Stimulated activated effector memory CD8-positive, alpha-beta T cell treated with anti-CD3 and anti-CD28 coated beads, Interleukin-12 subunit alpha, Interleukin-12 subunit beta, amount 100 ng/mL, for 72 hours (primary cell): ENCODE data around the gene DEPP1.

Experiments used
- ATAC-seq: fragments of 150-1000 bp; cut with Tn5 transposase; 2 replicates; pipeline ENCODE4 v1.10.0; 2021
- DNase-seq, 2 donors: peaks; one replicate each; pipeline ENCODE4 v3.0.0; 2021 to 2022; ENCODE audit warnings: low spot score in 2 of 2
- H3K27ac Mint-ChIP-seq: one replicate; pipeline ENCODE4 v1.8.0; 2022; ENCODE audit warnings: mild to moderate bottlenecking, mixed read lengths
- H3K36me3 Mint-ChIP-seq: one replicate; pipeline ENCODE4 v1.8.0; 2022; ENCODE audit warnings: mild to moderate bottlenecking, mixed read lengths
- H3K4me1 Mint-ChIP-seq: one replicate; pipeline ENCODE4 v1.8.0; 2022; ENCODE audit warnings: mixed read lengths
- H3K4me3 Mint-ChIP-seq: one replicate; pipeline ENCODE4 v1.8.0; 2022; ENCODE audit warnings: mild to moderate bottlenecking, mixed read lengths
- H3K9me3 Mint-ChIP-seq: one replicate; pipeline ENCODE4 v1.8.0; 2022; ENCODE audit warnings: mixed read lengths

The DEPP1 gene

DNA sequence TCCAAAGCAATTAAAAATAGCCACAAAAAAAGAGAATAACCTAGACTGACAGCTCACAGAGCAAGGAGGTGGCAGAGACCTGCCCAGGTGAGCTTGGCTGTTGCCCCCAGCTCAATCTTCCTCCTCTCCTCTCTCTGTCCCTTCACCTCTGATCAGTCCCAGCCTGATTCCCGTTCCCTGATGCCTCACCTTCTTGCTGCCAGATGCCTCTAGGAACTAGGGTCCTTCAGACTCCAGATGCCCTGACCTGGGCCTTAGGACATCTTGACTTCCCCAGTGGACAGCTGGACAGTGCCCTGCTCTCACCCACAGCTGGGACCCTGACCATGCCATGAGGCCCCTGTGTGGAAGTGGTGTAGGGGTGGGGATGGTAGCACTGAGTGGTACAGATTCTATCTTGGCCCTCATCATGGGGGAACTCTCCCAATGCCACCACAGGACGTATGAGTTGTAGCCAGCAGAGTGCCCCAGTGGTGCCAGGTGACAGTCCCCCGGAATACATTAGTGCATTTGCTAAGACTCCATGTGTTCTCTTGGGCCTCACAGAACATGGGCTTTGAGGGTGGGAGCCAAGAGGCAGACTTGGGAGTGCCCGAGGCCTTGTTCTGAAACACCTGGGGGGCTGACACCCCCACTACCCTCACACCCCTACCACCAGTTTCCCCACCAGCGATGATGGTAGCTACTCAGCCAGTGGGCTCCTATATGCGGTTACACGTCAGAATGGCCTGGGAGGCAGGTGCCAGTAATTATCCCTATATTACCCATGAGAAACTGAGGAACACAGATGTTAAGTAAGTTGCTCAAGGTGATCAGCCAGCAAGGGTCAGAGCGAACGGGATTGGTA, 2.0 kb downstream of the DEPP1 start:
- no peak for ATAC-seq
- H3K9me3 Mint-ChIP-seq, result no peaks in the 10 kb centered on the region
- peak overlapping the region; percentile 58 for H3K27ac Mint-ChIP-seq
- peaks cover 8% of the 10 kb centered on the region for H3K4me1 Mint-ChIP-seq
- no peak overlapping the region for H3K4me3 Mint-ChIP-seq
- H3K36me3 Mint-ChIP-seq, result no peaks in the 10 kb centered on the region
- no peak for DNase-seq

DNA sequence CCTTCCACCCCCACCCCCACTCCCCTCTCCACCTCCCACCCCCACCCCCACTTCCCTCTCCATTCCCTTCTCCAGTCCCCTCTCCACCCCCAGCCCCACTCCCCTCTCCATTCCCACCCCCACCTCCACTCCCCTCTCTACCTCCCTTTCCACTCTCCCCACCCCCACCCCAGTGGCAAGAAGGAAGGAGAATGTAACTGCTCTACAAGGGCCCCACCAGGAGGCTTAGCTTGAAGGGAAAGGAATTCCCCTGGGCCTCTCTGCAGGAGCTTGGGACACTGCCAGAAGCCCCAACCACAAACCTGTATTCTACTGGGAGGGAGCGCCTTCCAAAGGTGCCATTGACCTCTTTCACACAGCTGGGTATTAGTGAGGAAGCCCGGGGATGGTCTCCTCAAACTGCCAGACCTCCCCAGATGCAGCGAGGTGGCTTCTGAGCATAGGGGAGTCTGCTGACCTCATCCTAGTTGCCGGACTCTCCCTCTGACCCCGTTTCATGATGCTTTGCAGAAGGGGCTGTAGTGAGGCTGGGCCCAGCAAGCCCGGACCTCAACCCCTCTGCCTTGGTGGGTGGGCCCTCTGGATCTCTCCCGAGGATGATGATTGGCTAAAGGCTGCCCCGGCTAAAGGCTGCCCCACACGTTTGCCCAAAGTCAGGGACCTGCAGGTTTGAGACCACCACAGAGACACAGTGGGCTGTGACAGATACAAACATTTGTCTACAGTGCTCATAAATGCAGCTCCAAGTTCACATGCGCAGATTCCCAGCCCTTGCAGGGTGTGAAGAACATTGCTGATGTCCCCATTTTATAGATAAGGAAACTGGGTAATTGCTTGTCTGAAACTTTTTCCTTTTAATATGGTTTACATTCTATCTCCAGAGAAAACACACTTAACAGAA, 2.9 kb downstream of the DEPP1 start:
- Mint-ChIP-seq H3K4me1 (peaks cover 8% of the 10 kb centered on the region), H3K36me3 (no peaks in the 10 kb centered on the region), H3K9me3 (no peaks in the 10 kb centered on the region), H3K4me3 (peak overlapping the region; percentile 57), H3K27ac (no peak overlapping the region)
- DNase-seq, result no peak
- no peak for ATAC-seq

DNA sequence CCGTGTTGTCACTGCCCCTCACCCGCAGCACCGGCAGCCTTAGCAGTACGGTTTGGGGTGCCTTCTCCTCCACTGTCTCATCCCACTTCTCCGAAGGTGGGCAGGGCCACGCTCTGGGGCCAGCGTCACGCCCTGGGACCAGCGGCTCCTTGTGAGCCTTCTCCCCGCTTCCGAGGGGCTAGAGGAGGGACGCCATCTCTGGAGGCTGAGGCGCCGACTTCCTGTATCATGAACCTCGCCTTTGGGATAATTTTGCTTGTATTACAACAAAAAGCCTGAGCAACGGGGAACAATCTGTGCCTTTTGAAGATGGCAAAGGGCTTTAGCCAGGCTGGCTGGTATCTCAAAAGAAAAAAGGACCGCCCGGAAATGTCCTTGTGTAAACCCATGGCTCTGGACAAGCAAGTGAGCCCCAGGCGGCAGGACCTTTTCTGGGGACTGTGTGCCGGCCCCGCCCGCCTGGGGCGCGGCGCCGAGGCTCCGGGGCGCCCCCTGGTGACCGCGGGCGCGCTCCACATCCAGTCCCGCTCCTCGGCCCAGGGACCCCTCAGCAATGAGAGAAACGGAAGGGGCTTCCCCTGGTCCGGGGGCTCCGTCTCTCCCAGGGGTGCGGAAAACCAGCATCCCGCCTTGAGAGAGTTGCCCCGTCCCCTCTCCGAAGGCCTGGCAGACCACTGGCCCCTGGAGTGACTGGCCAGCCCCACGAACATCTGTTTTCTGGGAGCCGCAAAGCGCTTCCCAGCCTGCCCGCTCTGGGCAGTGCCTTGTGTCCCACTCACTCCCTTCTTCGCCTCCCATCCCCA, 3.8 kb downstream of the DEPP1 start:
- ATAC-seq (peak; percentile 91), DNase-seq (peak; percentile 77 to 88)
- Mint-ChIP-seq H3K9me3 (no peaks in the 10 kb centered on the region), H3K36me3 (no peaks in the 10 kb centered on the region), H3K4me1 (peaks cover 10% of the 10 kb centered on the region), H3K27ac (peak overlapping the region; percentile 52), H3K4me3 (peak overlapping the region; percentile 57)

DNA sequence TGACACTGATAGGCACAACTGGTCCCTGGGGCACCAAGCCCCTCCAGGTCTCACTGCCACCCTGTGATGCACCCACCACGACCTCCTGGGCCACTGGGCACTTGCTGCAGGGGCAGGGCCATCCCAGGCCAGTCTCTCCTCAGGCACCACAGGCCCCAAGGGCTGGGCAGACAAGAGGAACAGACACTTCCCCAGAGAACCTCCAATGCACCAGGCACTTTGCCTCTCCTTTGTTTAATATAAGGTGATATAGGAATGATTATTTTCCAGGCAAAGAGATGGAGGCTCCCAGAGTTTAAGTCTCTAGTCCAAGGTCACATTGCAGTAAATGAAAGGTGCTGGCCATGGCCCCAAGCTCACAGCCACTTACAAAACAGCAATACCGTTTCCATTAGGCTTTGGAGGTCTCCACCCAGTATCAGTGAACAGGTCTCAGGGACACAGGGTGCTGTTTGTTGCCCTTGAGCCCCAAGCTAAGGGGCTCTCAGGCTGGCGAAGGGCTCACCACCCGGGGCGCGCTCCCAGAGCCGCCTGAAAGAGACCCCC, 4.5 kb downstream of the DEPP1 start:
- Mint-ChIP-seq H3K36me3 (no peaks in the 10 kb centered on the region), H3K4me3 (peak overlapping the region; percentile 57), H3K9me3 (no peaks in the 10 kb centered on the region), H3K4me1 (peaks cover 17% of the 10 kb centered on the region), H3K27ac (peak overlapping the region; percentile 52)
- ATAC-seq (no peak), DNase-seq (no peak)

DNA sequence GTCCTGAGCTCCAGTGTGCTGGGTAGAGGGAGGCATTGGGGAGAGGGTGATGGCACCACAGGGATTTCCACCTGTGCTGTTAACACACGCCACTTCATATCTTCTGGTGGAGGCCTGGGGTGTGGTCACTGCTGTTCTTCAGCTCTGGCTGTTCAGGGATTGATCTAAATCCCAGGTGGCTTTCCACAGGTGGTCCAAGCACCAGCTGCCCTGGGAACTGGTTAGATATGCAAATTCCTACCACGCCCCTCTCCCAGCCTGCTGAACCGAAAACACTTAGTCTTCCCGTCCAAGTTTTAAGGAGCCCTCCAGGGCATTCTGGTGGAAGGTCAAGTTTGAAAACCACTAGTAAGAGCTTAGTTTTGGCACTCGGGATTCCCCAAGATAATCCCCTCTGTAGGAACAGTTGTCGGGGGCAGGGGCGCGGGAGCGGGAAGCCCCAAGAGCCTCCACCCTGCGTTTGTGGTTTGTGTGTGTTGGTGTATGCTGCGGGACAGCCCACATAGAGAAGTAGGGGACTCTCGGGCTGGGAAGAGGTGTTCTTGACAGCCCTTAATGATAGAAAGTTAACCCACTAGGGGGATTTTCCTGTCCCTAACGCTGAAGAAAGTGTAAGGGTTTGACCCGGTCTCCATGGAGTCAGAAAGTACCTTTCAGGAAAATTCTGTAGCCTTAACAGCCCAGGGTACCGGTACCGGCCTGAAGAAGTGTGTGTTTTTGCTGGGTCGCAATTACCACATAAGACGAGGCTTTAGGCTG, 5.1 kb downstream of the DEPP1 start:
- H3K36me3 Mint-ChIP-seq, result no peaks in the 10 kb centered on the region
- peak overlapping the region; percentile 57 for H3K4me3 Mint-ChIP-seq
- DNase-seq (no peak), ATAC-seq (no peak)
- no peaks in the 10 kb centered on the region for H3K9me3 Mint-ChIP-seq
- H3K4me1 Mint-ChIP-seq, result peaks cover 24% of the 10 kb centered on the region
- H3K27ac Mint-ChIP-seq, result peak overlapping the region; percentile 52

DNA sequence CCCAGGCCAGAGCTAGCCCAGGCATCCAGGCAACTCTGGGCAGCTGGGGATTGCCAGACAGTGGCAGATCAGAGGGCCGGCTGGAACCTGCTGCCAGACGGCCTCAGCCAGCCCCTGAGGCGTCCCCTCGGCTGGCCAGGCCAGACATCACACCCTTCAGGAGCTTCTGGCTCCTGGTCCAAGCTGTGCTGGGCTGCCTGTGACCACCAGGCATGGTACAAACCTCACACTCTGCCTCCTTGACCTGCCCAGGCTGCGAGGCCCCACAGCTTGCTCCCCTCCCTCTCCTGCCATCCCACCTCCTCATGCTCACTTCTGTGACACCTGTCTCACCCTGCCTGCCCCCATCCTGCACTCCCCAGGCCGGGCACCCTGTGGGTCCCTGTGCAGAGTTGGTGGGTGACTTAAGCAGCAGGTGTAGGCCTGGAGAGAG, 5.7 kb downstream of the DEPP1 start:
- peaks cover 30% of the 10 kb centered on the region for H3K4me1 Mint-ChIP-seq
- H3K36me3 Mint-ChIP-seq, result no peaks in the 10 kb centered on the region
- H3K27ac Mint-ChIP-seq, result no peak overlapping the region
- DNase-seq (no peak), ATAC-seq (no peak)
- H3K9me3 Mint-ChIP-seq, result no peaks in the 10 kb centered on the region
- no peak overlapping the region for H3K4me3 Mint-ChIP-seq

DNA sequence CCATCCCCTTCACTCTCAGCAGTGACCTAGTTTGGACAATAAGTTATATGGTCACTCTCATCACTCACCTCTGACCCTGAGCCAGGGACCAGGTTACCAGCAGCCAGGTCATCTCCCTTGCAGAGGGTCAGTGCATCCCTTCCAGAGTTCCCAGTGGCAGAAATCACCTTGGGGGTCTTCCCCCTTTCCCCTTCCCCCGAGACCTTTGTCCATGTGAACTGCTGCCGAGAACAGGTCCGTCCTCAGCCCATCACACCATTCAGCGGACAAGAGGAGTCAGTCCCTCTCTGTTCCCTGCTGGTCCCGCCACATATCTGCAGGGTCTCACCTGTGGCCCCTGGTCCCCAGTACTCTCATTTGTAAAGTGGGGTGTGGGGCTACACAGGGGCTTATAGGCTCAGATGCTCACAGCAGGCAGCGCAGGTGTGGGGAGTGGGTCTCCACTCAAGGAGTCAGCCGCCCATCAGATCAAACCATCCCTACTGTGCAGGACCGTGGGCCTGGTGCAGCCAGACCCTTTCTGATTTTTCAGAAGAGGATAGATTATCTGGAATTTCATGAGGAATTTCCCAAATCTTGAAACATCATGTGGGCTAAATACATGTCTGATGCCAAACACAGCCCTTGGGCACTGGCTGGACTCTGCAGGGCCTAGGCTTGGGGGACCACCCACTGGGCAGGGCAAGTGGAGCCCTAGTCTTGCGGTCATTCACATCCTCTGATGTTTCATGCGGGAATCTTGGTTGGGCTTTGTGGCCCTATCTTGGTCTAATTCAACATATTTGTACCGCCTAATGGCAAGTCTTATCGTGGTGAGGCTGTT, 6.5 kb downstream of the DEPP1 start:
- Mint-ChIP-seq H3K4me1 (peaks cover 37% of the 10 kb centered on the region), H3K9me3 (no peaks in the 10 kb centered on the region), H3K4me3 (no peak overlapping the region), H3K36me3 (no peaks in the 10 kb centered on the region), H3K27ac (no peak overlapping the region)
- no peak for ATAC-seq
- no peak for DNase-seq

DNA sequence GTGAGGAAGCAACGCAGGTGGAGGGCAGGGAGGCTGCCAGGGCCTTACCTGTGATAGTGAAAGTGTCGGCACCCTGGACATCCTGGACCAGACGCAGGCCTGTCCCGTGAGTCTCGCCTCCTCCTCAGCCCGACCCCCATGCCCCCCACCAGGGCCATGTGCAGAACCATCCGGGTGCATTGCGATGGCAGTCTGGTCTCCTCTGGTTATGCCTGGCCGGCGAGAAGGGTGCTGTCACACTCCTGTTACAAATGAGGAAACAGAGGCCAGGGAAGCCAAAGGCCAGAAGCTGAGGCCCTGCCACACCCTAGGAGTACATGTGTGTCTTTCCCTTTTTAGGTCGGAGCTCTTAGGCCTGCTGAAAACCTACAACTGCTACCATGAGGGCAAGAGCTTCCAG, 7.2 kb downstream of the DEPP1 start:
- Mint-ChIP-seq H3K4me3 (no peak overlapping the region), H3K4me1 (peaks cover 38% of the 10 kb centered on the region), H3K9me3 (no peaks in the 10 kb centered on the region), H3K27ac (no peak overlapping the region), H3K36me3 (no peaks in the 10 kb centered on the region)
- ATAC-seq, result no peak
- no peak for DNase-seq

DNA sequence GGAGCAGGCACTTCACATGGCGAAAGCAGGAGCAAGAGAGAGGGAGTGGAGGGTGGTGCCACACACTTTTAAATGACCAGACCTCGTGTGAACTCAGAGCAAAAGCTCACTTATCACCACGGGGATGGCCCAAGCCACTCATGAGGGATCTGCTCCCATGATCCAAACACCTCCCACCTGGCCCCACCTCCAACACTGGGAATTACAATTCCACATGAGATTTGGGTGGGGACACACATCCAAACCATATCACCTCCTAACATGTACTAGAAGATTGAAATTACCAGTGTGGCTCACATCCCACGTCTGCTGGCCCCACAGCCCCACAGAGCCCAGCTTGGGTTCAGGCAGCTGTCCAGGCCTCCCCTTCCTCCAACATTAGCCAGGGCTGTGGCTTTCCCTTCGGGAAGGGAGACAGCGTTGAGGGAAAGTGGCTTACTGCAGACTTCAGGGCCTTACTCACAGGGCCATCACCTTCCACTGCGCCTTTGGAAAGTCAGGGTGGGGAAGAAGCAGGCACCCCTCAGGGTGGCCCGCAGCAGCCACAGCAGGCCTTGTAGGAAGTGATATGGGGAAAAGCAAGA, 7.7 kb downstream of the DEPP1 start:
- H3K4me1 Mint-ChIP-seq, result peaks cover 43% of the 10 kb centered on the region
- H3K36me3 Mint-ChIP-seq, result no peaks in the 10 kb centered on the region
- H3K9me3 Mint-ChIP-seq, result no peaks in the 10 kb centered on the region
- ATAC-seq, result no peak
- H3K27ac Mint-ChIP-seq, result peak overlapping the region; percentile 83
- no peak overlapping the region for H3K4me3 Mint-ChIP-seq
- DNase-seq, result no peak

DNA sequence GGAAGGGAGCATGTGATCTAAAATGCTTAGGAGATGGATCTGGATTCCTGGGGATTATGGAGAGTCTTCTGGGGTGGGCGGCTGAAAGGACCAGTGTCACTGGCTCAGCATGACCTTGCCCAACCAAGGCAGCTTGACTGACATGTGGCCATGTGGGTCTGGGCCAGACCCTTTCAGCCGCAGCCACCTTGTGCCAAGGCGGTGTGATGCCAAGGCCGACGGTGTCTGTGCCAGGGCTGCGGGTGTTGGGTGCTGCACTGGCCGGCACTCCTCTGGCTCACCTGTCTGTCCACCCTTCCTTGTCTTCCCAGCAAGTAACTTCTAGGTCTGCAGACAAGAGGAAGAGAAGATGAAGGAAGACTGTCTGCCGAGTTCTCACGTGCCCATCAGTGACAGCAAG, 8.8 kb downstream of the DEPP1 start:
- Mint-ChIP-seq H3K9me3 (no peaks in the 10 kb centered on the region), H3K27ac (no peak overlapping the region), H3K4me3 (no peak overlapping the region), H3K4me1 (peaks cover 48% of the 10 kb centered on the region), H3K36me3 (no peaks in the 10 kb centered on the region)
- ATAC-seq (no peak), DNase-seq (no peak)

DNA sequence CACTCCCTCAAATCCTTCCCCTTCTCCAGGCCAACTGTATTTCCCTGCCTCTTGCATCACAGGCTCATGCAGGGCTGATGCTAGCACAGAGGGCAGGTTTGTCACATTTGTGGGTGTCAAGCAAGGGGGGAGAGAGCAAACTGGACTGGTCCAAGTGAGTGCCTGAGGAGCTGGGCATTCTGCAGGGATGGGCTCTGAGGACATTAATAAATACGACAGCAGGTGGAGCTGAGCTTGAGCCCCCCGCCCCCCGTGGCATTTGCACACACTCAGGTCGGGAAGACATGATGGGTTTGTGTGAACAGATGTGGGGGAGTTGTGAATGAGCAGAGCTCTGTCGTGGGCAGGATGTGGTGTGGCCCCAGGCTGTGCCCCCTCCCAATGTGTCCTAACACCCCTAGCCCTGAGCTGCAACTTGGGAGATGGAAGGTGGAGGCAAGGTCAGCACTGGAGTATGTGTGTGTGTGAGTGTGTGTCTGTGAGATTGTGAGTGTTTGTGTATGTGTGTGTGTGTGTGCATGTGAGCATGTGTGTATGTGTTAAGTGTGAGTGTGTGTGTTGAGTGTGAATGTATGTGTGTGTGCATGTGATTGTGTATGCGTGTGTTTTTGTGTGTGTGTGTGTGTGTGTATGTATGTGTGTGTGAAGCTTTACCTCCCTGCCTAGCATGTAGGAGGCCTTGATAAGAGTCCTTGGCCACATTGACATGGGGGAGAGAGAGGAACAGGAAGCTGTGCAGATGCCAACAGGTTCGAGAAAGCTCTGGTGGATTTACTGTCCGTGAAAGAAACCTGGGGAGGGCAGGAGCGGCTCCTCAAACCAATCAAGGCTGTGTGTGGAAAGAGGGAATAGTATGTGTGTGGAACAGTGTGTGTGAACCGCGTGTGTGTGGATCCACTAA, 9.9 kb downstream of the DEPP1 start:
- H3K4me3 Mint-ChIP-seq, result peak overlapping the region; percentile 28
- peak; percentile 71 for ATAC-seq
- H3K36me3 Mint-ChIP-seq, result no peaks in the 10 kb centered on the region
- DNase-seq, result no peak
- H3K27ac Mint-ChIP-seq, result peak overlapping the region; percentile 57
- peaks cover 47% of the 10 kb centered on the region for H3K4me1 Mint-ChIP-seq
- H3K9me3 Mint-ChIP-seq, result no peaks in the 10 kb centered on the region

DNA sequence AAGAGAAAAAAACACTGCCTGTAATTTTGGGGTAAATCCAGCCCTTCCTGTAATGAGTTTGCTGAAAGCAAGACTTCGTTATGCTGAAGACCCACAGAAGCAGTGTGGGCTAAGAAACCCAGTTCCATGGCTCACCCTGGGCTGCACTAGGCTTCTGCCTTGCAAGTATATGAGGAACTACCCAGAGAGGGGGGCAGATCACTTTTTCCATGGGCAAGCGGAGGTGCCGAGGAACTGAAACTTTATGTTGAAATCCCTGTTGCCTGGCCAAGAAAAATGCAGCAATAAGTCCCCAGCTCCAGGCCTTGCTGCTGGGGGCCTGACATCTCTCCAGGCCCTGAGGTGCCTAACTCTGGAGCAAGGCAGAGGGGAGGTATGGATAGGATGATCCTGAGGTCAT, 10.5 kb downstream of the DEPP1 start:
- Mint-ChIP-seq H3K4me1 (peaks cover 40% of the 10 kb centered on the region), H3K4me3 (peak overlapping the region; percentile 28), H3K9me3 (no peaks in the 10 kb centered on the region), H3K27ac (peak overlapping the region; percentile 57), H3K36me3 (no peaks in the 10 kb centered on the region)
- ATAC-seq (peak; percentile 19), DNase-seq (no peak)
